GM12878 (cell line): Measurements from ENCODE around the gene RFK. TPM values are rescaled to one million over a fixed set of nuclear protein-coding genes. Genes with fewer than 3 reads are reported as not detected.

Source experiments
- ATAC-seq: fragments of 200-7000 bp; cut with Tn5 transposase; 3 replicates; pipeline ENCODE4 v1.9.1; 2020; ENCODE audit warnings: mild to moderate bottlenecking, moderate library complexity
- BruUV-seq: library from RNA; stranded (reverse); fragments of 400-500 nt; replicated peaks from 2 replicates; lab custom pipeline; 2021; lab: Mats Ljungman, UMichigan
- CTCF ChIA-PET: fragments of 300-600 bp; sonication (Branson Sonifier 250); formaldehyde crosslinking; extraction: SDS; loops from one replicate; lab custom pipeline; 2021; ENCODE audit warnings: inconsistent platforms; lab: Yijun Ruan, JAX
- POLR2A ChIA-PET: fragments of 350-600 bp; formaldehyde crosslinking; extraction: SDS; loops from one replicate; lab custom pipeline; 2021; ENCODE audit warnings: inconsistent platforms; lab: Charles Lee
- RAD21 ChIA-PET: fragments of 300-600 bp; sonication (Branson Sonifier 250); formaldehyde crosslinking; loops from one replicate; lab custom pipeline; 2023; ENCODE audit warnings: antibody characterized with exemption; ENCODE audit not compliant: unreplicated experiment; lab: Charles Lee
- SMC1A ChIA-PET: fragments of 300-600 bp; sonication (Branson Sonifier 250); formaldehyde crosslinking; loops from one replicate; lab custom pipeline; 2023; ENCODE audit not compliant: unreplicated experiment, uncharacterized antibody; lab: Charles Lee
- DNase-seq: peaks from one replicate; pipeline ENCODE4 v3.0.0-alpha.2; 2011; ENCODE audit warnings: low read depth, low spot score
- FAIRE-seq: peaks from 3 replicates; lab custom pipeline; 2011; peaks lifted over from hg19 to GRCh38; lab: Jason Lieb, UNC
- H2AFZ ChIP-seq: 2 replicates; pipeline ENCODE4 v1.6.0; 2011; ENCODE audit warnings: low read depth, low read length, control low read depth; ENCODE audit not compliant: control insufficient read depth
- H3K27ac ChIP-seq: 2 replicates; pipeline ENCODE4 v1.5.1; 2011; ENCODE audit warnings: control low read depth; ENCODE audit not compliant: control insufficient read depth, insufficient read depth
- H3K27me3 ChIP-seq, 2 experiments: replicated peaks in 1 of 2; 2 replicates each; pipeline versions ENCODE4 v1.6.0 to v1.6.1; 2011; ENCODE audit warnings: low read length in 1 of 2; ENCODE audit not compliant: control insufficient read depth in 2 of 2, insufficient read depth in 2 of 2
- H3K36me3 ChIP-seq, 2 experiments: 2 replicates each; pipeline ENCODE4 v1.5.1; 2011; ENCODE audit warnings: low read length in 1 of 2; ENCODE audit not compliant: control insufficient read depth in 2 of 2, insufficient read depth in 2 of 2
- H3K4me1 ChIP-seq: 2 replicates; pipeline ENCODE4 v1.6.1; 2011; ENCODE audit warnings: mild to moderate bottlenecking, low read length, moderate library complexity, mixed read lengths; ENCODE audit not compliant: control insufficient read depth, insufficient read depth
- H3K4me2 ChIP-seq: 2 replicates; pipeline ENCODE4 v1.6.0; 2011; ENCODE audit warnings: control low read depth; ENCODE audit not compliant: control insufficient read depth, insufficient read depth
- H3K4me3 ChIP-seq: fragments of 200-600 bp; sonication (generic); 2 replicates; pipeline ENCODE4 v1.5.1; 2016
- H3K79me2 ChIP-seq: 2 replicates; pipeline ENCODE4 v1.6.0; 2011; ENCODE audit warnings: low read length; ENCODE audit not compliant: control insufficient read depth, insufficient read depth
- H3K9ac ChIP-seq: 2 replicates; pipeline ENCODE4 v1.8.0; 2011; ENCODE audit warnings: low read length, control low read depth, mixed read lengths; ENCODE audit not compliant: control insufficient read depth, insufficient read depth
- H3K9me3 ChIP-seq: replicated peaks from 3 replicates; pipeline ENCODE4 v1.5.1; 2011; ENCODE audit warnings: mild to moderate bottlenecking, low read length; ENCODE audit not compliant: control insufficient read depth, insufficient read depth
- H4K20me1 ChIP-seq: 2 replicates; pipeline ENCODE4 v1.6.0; 2011; ENCODE audit not compliant: control insufficient read depth, insufficient read depth
- MEF2B ChIP-seq: fragments of 450-650 bp; IDR thresholded peaks from 2 replicates; pipeline ENCODE4 v1.6.1; 2018; ENCODE audit warnings: mild to moderate bottlenecking, moderate library complexity; ENCODE audit not compliant: partially characterized antibody, poor library complexity, severe bottlenecking
- PKNOX1 ChIP-seq: fragments of 450-650 bp; IDR thresholded peaks from 2 replicates; pipeline ENCODE4 v1.6.1; 2016; ENCODE audit warnings: mild to moderate bottlenecking
- SIX5 ChIP-seq: IDR thresholded peaks from 2 replicates; pipeline ENCODE4 v1.6.1; 2011; ENCODE audit warnings: mild to moderate bottlenecking, low read depth, low read length, moderate library complexity; ENCODE audit not compliant: severe bottlenecking
- SMARCA5 ChIP-seq: fragments of 450-650 bp; IDR thresholded peaks from 2 replicates; pipeline ENCODE4 v1.6.1; 2017; ENCODE audit warnings: mild to moderate bottlenecking
- SPI1 ChIP-seq: IDR thresholded peaks from 2 replicates; pipeline ENCODE4 v1.6.1; 2011; ENCODE audit warnings: low read depth, mild to moderate bottlenecking, low read length, moderate library complexity, borderline replicate concordance; ENCODE audit not compliant: insufficient read depth
- TCF3 ChIP-seq: IDR thresholded peaks from 2 replicates; pipeline ENCODE4 v1.6.1; 2012; ENCODE audit warnings: low read depth, mild to moderate bottlenecking, low read length, borderline replicate concordance; ENCODE audit not compliant: insufficient read depth
- ZBED1 ChIP-seq: IDR thresholded peaks from 2 replicates; pipeline ENCODE4 v1.6.1; 2016; ENCODE audit warnings: borderline replicate concordance
- ZBTB33 ChIP-seq: fragments of 450-650 bp; IDR thresholded peaks from 2 replicates; pipeline ENCODE4 v1.6.1; 2017; ENCODE audit warnings: mild to moderate bottlenecking
- WGBS: methylation state at CpG from one replicate; pipeline ENCODE4 v1.1.6; 2016; ENCODE audit warnings: low lambda C conversion rate; ENCODE audit not compliant: insufficient replicate concordance, insufficient coverage; ENCODE audit errors: missing lambda C conversion rate; 5-methylcytosine and 5-hydroxymethylcytosine counted together
- in situ Hi-C: fragments of 300-500 bp; cut with MboI; formaldehyde crosslinking; loops from 9 replicates; pipeline ENCODE4 v1.14.3; 2018; ENCODE audit warnings: mixed read lengths
- intact Hi-C: fragments of 100-400 bp; cut with micrococcal nuclease; formaldehyde crosslinking; loops from one replicate; pipeline ENCODE4 v1.14.2; 2022; ENCODE audit not compliant: unreplicated experiment
- polyA plus RNA-seq, 11 experiments: library from polyadenylated mRNA; depleted of rRNA in 4 of 11; unstranded in 6 of 11; stranded (reverse) in 5 of 11; fragments of >200 nt; fragmentation: Nextera tagmentation in 4 of 11; fragmentation: Illumina TruSeq in 1 of 11; extraction: Ambion mirVana in 4 of 11; extraction: Trizol in 1 of 11; gene quantifications; 1 replicate in 1 of 11; 2 replicates in 10 of 11; pipeline versions ENCODE4 v1.2.1 to v1.2.3, GENCODE V29; 2011 to 2016; ENCODE audit warnings: inconsistent platforms in 2 of 11, missing spikeins in 2 of 11, low read depth in 1 of 11
- total RNA-seq, 4 experiments: library from RNA; depleted of rRNA in 3 of 4; stranded (reverse); fragments of >200 nt in 3 of 4; fragmentation: Illumina TruSeq in 1 of 4; extraction: Trizol in 1 of 4; gene quantifications; 2 replicates each; pipeline versions ENCODE4 v1.2.1 to v1.2.3, GENCODE V29; 2013 to 2021
- TF ChIP-seq, protein P1 (sequence below): IDR thresholded peaks from 2 replicates; pipeline ENCODE4 v1.6.1; 2012; ENCODE audit warnings: low read depth, low read length, improper control_type of control experiment
- TF ChIP-seq, protein P2 (sequence below): fragments of 150-350 bp; IDR thresholded peaks from 2 replicates; pipeline ENCODE4 v1.6.1; 2016; ENCODE audit warnings: low read depth, low read length

The RFK gene
- total and polyA plus RNA-seq, 10 of the 15 experiments (the other 5 are each of a cell fraction or from before 2014, with no cell fraction given): 4.4 to 18.6 (median 11.6) TPM

- ChIA-PET CTCF (no interaction called here), POLR2A (no interaction called here), RAD21 (no interaction called here)
- Histone ChIP-seq H3K27me3 (peaks cover 1 to 4% of the 10 kb centered on the region in 2 experiments; a peak in 2 of 4 replicates), H4K20me1 (no peaks in the 10 kb centered on the region), H3K4me3 (no peak overlapping the region), H2AFZ (no peak overlapping the region)
- WGBS: 45% methylated on average over 6 of the region's 6 CpGs
- no peak for TF ChIP-seq ZBED1
- TF ChIP-seq MEF2B: no peak
- TF ChIP-seq SMARCA5: no peak
- no peak for TF ChIP-seq TCF3
- TF ChIP-seq, all 136 proteins: peak for 0
- no peaks in the 10 kb centered on the region for H3K79me2 ChIP-seq
- ATAC-seq (no peak), FAIRE-seq (no peak), DNase-seq (no peak)
- H3K36me3 ChIP-seq: no peaks in the 10 kb centered on the region
- intact Hi-C loops (no loop called here), in situ Hi-C loops (no loop called here)
- SMC1A ChIA-PET: no interaction called here
- H3K4me1 ChIP-seq: no peaks in the 10 kb centered on the region
- BruUV-seq: no TSS peak
- H3K9ac ChIP-seq: no peak overlapping the region
- no peak overlapping the region for H3K27ac ChIP-seq
- no peak overlapping the region for H3K4me2 ChIP-seq
- H3K9me3 ChIP-seq: no peaks in the 10 kb centered on the region
Measured at GRCh38 chr9:76355886-76356285, 38.3 kb downstream of the RFK start.

- Histone ChIP-seq H4K20me1 (no peaks in the 10 kb centered on the region), H3K4me3 (no peak overlapping the region), H3K9ac (no peak overlapping the region), H3K9me3 (no peaks in the 10 kb centered on the region), H2AFZ (no peak overlapping the region), H3K36me3 (no peaks in the 10 kb centered on the region), H3K27me3 (peaks cover 1 to 4% of the 10 kb centered on the region in 2 experiments; a peak in 2 of 4 replicates), H3K4me2 (no peak overlapping the region), H3K79me2 (no peaks in the 10 kb centered on the region), H3K4me1 (no peaks in the 10 kb centered on the region), H3K27ac (no peak overlapping the region)
- BruUV-seq: no TSS peak
- ChIA-PET CTCF (interaction anchor here (0.7 kb wide), 1 partner anchor 24 kb away, joined by 3 read pairs; no protein-coding TSS in a partner anchor), POLR2A (no interaction called here), RAD21 (no interaction called here), SMC1A (no interaction called here)
- 44% methylated on average over 3 of the region's 3 CpGs for WGBS
- DNase-seq (no peak), FAIRE-seq (no peak), ATAC-seq (no peak)
- intact Hi-C loops: no loop called here
- in situ Hi-C loops: no loop called here
- no peak for TF ChIP-seq PKNOX1
- TF ChIP-seq, protein P1, sequence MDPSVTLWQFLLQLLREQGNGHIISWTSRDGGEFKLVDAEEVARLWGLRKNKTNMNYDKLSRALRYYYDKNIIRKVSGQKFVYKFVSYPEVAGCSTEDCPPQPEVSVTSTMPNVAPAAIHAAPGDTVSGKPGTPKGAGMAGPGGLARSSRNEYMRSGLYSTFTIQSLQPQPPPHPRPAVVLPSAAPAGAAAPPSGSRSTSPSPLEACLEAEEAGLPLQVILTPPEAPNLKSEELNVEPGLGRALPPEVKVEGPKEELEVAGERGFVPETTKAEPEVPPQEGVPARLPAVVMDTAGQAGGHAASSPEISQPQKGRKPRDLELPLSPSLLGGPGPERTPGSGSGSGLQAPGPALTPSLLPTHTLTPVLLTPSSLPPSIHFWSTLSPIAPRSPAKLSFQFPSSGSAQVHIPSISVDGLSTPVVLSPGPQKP: no peak
- TF ChIP-seq, protein P2, sequence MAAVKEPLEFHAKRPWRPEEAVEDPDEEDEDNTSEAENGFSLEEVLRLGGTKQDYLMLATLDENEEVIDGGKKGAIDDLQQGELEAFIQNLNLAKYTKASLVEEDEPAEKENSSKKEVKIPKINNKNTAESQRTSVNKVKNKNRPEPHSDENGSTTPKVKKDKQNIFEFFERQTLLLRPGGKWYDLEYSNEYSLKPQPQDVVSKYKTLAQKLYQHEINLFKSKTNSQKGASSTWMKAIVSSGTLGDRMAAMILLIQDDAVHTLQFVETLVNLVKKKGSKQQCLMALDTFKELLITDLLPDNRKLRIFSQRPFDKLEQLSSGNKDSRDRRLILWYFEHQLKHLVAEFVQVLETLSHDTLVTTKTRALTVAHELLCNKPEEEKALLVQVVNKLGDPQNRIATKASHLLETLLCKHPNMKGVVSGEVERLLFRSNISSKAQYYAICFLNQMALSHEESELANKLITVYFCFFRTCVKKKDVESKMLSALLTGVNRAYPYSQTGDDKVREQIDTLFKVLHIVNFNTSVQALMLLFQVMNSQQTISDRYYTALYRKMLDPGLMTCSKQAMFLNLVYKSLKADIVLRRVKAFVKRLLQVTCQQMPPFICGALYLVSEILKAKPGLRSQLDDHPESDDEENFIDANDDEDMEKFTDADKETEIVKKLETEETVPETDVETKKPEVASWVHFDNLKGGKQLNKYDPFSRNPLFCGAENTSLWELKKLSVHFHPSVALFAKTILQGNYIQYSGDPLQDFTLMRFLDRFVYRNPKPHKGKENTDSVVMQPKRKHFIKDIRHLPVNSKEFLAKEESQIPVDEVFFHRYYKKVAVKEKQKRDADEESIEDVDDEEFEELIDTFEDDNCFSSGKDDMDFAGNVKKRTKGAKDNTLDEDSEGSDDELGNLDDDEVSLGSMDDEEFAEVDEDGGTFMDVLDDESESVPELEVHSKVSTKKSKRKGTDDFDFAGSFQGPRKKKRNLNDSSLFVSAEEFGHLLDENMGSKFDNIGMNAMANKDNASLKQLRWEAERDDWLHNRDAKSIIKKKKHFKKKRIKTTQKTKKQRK: no peak
- no peak for TF ChIP-seq SIX5
- no peak for TF ChIP-seq SPI1
- TF ChIP-seq ZBTB33: no peak
Measured at GRCh38 chr9:76354221-76354620, 40.0 kb downstream of the RFK start.
